ENCODE data around the gene AMER1.

Gene AMER1

DNA sequence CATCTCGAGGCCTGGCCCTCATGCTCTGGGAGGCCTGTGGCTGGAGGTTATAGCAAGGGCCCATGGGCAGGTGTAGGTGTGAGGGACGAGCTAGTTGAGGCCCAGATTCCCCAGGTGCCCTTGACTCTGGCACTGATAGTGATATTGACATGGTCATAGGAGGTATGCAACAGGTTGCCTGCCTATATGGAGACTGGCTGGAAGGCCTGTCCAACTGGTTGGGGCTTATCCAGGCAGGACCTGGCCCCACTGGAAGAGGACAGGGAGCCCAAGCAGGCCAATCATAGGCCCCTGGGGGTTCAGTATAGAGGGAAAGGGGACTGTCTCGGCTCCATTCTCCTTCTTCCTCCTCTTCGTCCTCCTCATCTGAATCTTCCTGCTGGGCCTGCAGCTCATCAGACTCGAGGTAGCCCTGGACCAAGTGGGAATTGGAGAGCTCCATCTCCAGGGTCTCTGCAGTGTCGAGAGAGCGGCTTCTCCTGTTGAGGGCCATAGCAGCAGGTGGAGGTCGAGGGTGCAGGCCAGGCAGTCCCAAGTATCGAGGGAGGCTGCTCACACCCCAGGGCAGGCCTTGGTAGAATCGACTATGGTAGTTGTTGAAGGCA, 15.3 kb downstream of the AMER1 start:
- H3K27ac ChIP-seq = no peak overlapping the region
- no peaks in the 10 kb centered on the region for H3K9me3 ChIP-seq (ENCODE audit: severe bottlenecking)
- no peaks in the 10 kb centered on the region for H3K27me3 ChIP-seq (ENCODE audit: insufficient read depth, low read depth, severe bottlenecking)
- no peak overlapping the region for H3K4me3 ChIP-seq (ENCODE audit: low read depth, low read length)
- TF ChIP-seq, protein P1, sequence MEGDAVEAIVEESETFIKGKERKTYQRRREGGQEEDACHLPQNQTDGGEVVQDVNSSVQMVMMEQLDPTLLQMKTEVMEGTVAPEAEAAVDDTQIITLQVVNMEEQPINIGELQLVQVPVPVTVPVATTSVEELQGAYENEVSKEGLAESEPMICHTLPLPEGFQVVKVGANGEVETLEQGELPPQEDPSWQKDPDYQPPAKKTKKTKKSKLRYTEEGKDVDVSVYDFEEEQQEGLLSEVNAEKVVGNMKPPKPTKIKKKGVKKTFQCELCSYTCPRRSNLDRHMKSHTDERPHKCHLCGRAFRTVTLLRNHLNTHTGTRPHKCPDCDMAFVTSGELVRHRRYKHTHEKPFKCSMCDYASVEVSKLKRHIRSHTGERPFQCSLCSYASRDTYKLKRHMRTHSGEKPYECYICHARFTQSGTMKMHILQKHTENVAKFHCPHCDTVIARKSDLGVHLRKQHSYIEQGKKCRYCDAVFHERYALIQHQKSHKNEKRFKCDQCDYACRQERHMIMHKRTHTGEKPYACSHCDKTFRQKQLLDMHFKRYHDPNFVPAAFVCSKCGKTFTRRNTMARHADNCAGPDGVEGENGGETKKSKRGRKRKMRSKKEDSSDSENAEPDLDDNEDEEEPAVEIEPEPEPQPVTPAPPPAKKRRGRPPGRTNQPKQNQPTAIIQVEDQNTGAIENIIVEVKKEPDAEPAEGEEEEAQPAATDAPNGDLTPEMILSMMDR (IDR thresholded peaks at IDR 0.05; ENCODE audit: low read depth, low read length) = no peak
- DNase-seq = no peak
- H3K36me3 ChIP-seq = peaks cover 13% of the 10 kb centered on the region; the same call in 1 of the 2 replicates

DNA sequence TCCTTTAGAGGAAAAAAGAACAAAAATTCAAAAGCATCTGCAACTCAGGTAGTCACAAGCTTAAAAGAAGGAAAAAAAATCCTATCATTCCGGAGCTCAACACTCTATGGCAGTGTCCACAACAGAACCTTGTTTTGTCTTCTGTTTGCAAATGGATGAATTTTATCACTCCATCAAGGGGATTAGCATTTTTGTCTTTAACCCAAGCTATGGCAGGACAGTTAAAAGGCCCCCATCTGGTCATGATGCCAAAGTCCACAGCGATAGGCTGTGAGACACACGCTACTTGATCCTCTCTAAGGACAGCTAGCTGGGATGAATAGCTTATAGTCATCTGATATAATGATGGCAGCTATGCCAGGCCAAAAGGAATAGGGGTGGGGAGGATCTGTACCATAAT, 16.6 kb downstream of the AMER1 start:
- Histone ChIP-seq H3K36me3 (peaks cover 13% of the 10 kb centered on the region; the same call in 1 of the 2 replicates), H3K9me3 (ENCODE audit: severe bottlenecking) (no peaks in the 10 kb centered on the region), H3K4me3 (ENCODE audit: low read depth, low read length) (no peak overlapping the region), H3K27ac (no peak overlapping the region), H3K27me3 (ENCODE audit: insufficient read depth, low read depth, severe bottlenecking) (no peaks in the 10 kb centered on the region)
- TF ChIP-seq, protein P1 (IDR thresholded peaks at IDR 0.05; ENCODE audit: low read depth, low read length) = no peak
- no peak for DNase-seq

DNA sequence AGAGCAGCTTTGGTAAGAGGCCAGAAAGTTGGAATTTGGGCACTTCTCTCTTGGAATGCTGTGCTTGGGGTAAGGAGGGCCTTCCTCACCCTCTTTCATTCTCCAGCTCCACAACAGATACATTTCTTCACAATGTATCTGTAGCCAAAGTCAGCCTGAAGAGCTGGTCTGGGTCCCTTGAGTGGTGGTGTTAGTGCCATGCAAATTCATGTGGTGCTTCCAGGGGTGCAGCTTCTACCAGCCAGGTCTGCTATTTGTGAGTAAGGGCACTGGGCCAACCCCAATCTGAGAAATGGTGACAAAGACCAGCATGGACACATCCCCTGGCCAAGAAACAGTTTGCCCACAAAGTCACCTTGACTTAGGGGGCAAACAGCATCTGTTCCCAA, 17.8 kb downstream of the AMER1 start:
- no peaks in the 10 kb centered on the region for H3K9me3 ChIP-seq (ENCODE audit: severe bottlenecking)
- no peaks in the 10 kb centered on the region for H3K27me3 ChIP-seq (ENCODE audit: insufficient read depth, low read depth, severe bottlenecking)
- H3K36me3 ChIP-seq = peaks cover 13% of the 10 kb centered on the region; the same call in 1 of the 2 replicates
- no peak overlapping the region for H3K4me3 ChIP-seq (ENCODE audit: low read depth, low read length)
- no peak overlapping the region for H3K27ac ChIP-seq
- TF ChIP-seq, protein P1 (IDR thresholded peaks at IDR 0.05; ENCODE audit: low read depth, low read length) = no peak
- no peak for DNase-seq

DNA sequence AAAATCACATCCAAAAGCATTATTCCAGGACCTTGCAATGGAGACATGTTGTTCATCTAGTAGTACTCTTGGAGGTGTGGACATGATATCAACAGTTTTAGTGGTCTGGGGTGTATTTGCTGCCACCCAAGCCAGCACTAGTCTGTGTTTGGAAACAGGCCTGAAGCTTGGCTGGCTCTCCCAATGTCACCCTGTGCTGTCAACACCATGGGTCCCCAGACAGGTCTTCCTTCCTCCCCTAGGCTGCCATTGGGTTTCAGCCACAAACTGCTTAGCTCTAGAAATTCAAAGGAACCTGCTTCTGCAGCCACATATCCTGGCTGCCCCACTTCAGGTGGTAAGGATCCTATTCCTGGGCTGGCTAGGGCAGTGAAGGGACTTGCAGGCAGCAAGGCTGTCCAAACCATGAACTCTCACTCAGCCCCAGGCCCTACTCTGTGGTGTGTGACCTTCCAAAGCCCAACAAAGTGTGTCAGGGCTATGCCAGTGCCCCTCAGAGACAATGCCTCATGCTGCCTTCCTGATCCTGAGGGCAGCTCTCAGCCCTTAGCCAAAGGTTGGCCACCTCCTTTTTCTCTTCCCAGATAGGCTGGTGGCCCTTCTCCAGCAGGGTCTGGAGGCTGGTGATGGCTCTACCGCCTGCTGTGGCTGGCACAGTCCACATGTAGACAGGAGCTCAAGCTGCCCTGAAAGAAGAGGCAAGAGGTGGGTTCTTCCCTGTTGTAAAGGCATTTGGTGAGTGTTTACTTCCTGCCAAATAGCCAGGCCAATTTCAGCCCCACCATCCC, 18.3 kb downstream of the AMER1 start:
- H3K27ac ChIP-seq = no peak overlapping the region
- TF ChIP-seq, protein P1 (IDR thresholded peaks at IDR 0.05; ENCODE audit: low read depth, low read length) = no peak
- DNase-seq = no peak
- peaks cover 13% of the 10 kb centered on the region; the same call in 1 of the 2 replicates for H3K36me3 ChIP-seq
- H3K27me3 ChIP-seq (ENCODE audit: insufficient read depth, low read depth, severe bottlenecking) = no peaks in the 10 kb centered on the region
- no peak overlapping the region for H3K4me3 ChIP-seq (ENCODE audit: low read depth, low read length)
- H3K9me3 ChIP-seq (ENCODE audit: severe bottlenecking) = no peaks in the 10 kb centered on the region

DNA sequence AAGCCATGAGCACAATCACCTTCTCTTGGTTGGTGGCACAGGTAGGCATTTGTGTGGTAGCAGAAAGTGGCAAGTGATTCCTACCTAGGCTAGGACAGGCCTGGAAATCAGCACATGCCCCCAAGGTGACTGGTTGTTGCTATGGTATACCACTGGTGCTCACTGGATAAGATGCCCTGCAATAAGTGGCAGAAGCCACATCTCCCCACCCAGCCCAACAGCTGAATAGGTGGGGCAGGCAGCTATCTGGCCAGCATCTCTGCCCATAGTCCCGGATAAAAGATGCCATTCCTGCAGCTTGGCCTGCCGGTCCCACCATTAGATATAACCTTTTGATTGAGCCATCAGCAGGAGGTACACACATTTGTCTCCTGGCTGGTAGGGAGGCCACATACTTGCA, 21.1 kb downstream of the AMER1 start:
- TF ChIP-seq, protein P1 (IDR thresholded peaks at IDR 0.05; ENCODE audit: low read depth, low read length) = no peak
- Histone ChIP-seq H3K9me3 (ENCODE audit: severe bottlenecking) (no peaks in the 10 kb centered on the region), H3K27ac (no peak overlapping the region), H3K4me3 (ENCODE audit: low read depth, low read length) (no peak overlapping the region), H3K36me3 (no peaks in the 10 kb centered on the region), H3K27me3 (ENCODE audit: insufficient read depth, low read depth, severe bottlenecking) (no peaks in the 10 kb centered on the region)
- DNase-seq = no peak
